Endothelial cell of umbilical vein (primary cell): Measurements from ENCODE around the gene SEBOX. TPM values are rescaled to one million over a fixed set of nuclear protein-coding genes. Genes with fewer than 3 reads are reported as not detected.
"Not testable (repeated sequence)": the region's sequence is repeated elsewhere in the genome, so short reads cannot be mapped to it uniquely, and the experiment has no call there.

ENCODE experiments used
- BruUV-seq: library from RNA; stranded (reverse); fragments of 400-500 nt; replicated peaks from 2 replicates; lab custom pipeline; 2021; lab: Mats Ljungman, UMichigan
- CTCF ChIA-PET: fragments of 300-600, 350-600 bp; sonication (Branson Sonifier 250); formaldehyde crosslinking; loops from one replicate; lab custom pipeline; 2021; ENCODE audit warnings: antibody characterized with exemption, inconsistent platforms; lab: Charles Lee
- POLR2A ChIA-PET: fragments of 300-600, 350-600 bp; sonication (Branson Sonifier 250); formaldehyde crosslinking; loops from one replicate; lab custom pipeline; 2021; ENCODE audit warnings: antibody characterized with exemption, inconsistent platforms; lab: Charles Lee
- DNase-seq: peaks from one replicate; pipeline ENCODE4 v3.0.0-alpha.2; 2011; ENCODE audit warnings: low read depth, low spot score
- FAIRE-seq: peaks from 2 replicates; lab custom pipeline; 2011; peaks lifted over from hg19 to GRCh38; lab: Jason Lieb, UNC
- H2AFZ ChIP-seq: 2 replicates; pipeline ENCODE4 v1.6.0; 2012; ENCODE audit warnings: low read depth, low read length, control low read depth, inconsistent platforms
- H3K27ac ChIP-seq: 2 replicates; pipeline ENCODE4 v1.5.1; 2011; ENCODE audit warnings: low read depth, mild to moderate bottlenecking, control low read depth, low read length, moderate library complexity; ENCODE audit not compliant: insufficient read depth
- H3K27me3 ChIP-seq, 2 experiments: 2 replicates each; pipeline versions ENCODE4 v1.6.0 to v1.6.1; 2011; ENCODE audit warnings: low read length in 2 of 2, mixed read lengths in 1 of 2; ENCODE audit not compliant: control insufficient read depth in 2 of 2, insufficient read depth in 2 of 2
- H3K36me3 ChIP-seq, 2 experiments: 2 replicates in 1 of 2; 3 replicates in 1 of 2; pipeline ENCODE4 v1.5.1; 2011; ENCODE audit warnings: low read length in 2 of 2, mild to moderate bottlenecking in 1 of 2, moderate library complexity in 1 of 2; ENCODE audit not compliant: control insufficient read depth in 2 of 2, insufficient read depth in 2 of 2; ENCODE audit errors: extremely low read depth in 1 of 2
- H3K4me1 ChIP-seq: 3 replicates; pipeline ENCODE4 v1.5.1; 2011; ENCODE audit warnings: mild to moderate bottlenecking, low read length; ENCODE audit not compliant: control insufficient read depth, insufficient read depth; ENCODE audit errors: extremely low read depth
- H3K4me2 ChIP-seq: 2 replicates; pipeline ENCODE4 v1.6.1; 2011; ENCODE audit warnings: low read length, control low read depth, mixed read lengths; ENCODE audit not compliant: insufficient read depth
- H3K4me3 ChIP-seq, 3 experiments: fragments of 200-600 bp in 1 of 3; sonication (generic), shearing (Covaris generic) in 1 of 3; replicated peaks in 1 of 3; 2 replicates each; pipeline ENCODE4 v1.5.1; 2011 to 2016; ENCODE audit warnings: control low read depth in 3 of 3, low read length in 3 of 3, mild to moderate bottlenecking in 2 of 3, inconsistent platforms in 1 of 3, low read depth in 1 of 3, moderate library complexity in 1 of 3; ENCODE audit not compliant: insufficient read depth in 1 of 3
- H3K79me2 ChIP-seq: 2 replicates; pipeline ENCODE4 v1.6.0; 2012; ENCODE audit warnings: low read length, inconsistent platforms; ENCODE audit not compliant: control insufficient read depth, insufficient read depth
- H3K9ac ChIP-seq: replicated peaks from 2 replicates; pipeline ENCODE3; 2011; ENCODE audit warnings: low read length, control low read depth; ENCODE audit not compliant: insufficient read depth; ENCODE audit errors: extremely low read depth
- H3K9me1 ChIP-seq: replicated peaks from 3 replicates; pipeline ENCODE4 v1.6.0; 2011; ENCODE audit warnings: mild to moderate bottlenecking, low read length; ENCODE audit not compliant: control insufficient read depth, insufficient read depth; ENCODE audit errors: extremely low read depth
- H3K9me3 ChIP-seq: replicated peaks from 2 replicates; pipeline ENCODE4 v1.5.1; 2012; ENCODE audit warnings: low read length, inconsistent platforms; ENCODE audit not compliant: control insufficient read depth, insufficient read depth
- H4K20me1 ChIP-seq: replicated peaks from 2 replicates; pipeline ENCODE3; 2011; ENCODE audit warnings: mild to moderate bottlenecking, low read length; ENCODE audit not compliant: control insufficient read depth, insufficient read depth; ENCODE audit errors: extremely low read depth
- CTCF ChIP-seq, 2 donors: IDR thresholded peaks; 1 replicate in 1 of 2; 2 replicates in 1 of 2; pipeline ENCODE4 v1.5.1; 2011; ENCODE audit warnings: low read length in 2 of 2, mild to moderate bottlenecking in 2 of 2, moderate library complexity in 2 of 2, control low read depth in 1 of 2, inconsistent platforms in 1 of 2, low read depth in 1 of 2; ENCODE audit not compliant: insufficient read depth in 1 of 2; ENCODE audit errors: extremely low read depth in 1 of 2
- EZH2 ChIP-seq: IDR thresholded peaks from 2 replicates; pipeline ENCODE4 v1.6.1; 2012; ENCODE audit warnings: borderline replicate concordance, low read depth, mild to moderate bottlenecking, moderate library complexity, low read length, inconsistent platforms; ENCODE audit not compliant: severe bottlenecking
- dilution Hi-C: fragments of 300-500 bp; cut with MboI; formaldehyde crosslinking; loops from one replicate; pipeline ENCODE4 v1.15.0; 2019; ENCODE audit warnings: low sequenced_read_pairs; ENCODE audit not compliant: extremely low pct_ligation_motif_present
- intact Hi-C: fragments of 100-400 bp; cut with micrococcal nuclease; formaldehyde crosslinking; loops from one replicate; pipeline ENCODE4 v1.10.0; 2022
- polyA plus RNA-seq, 4 experiments: library from polyadenylated mRNA; depleted of rRNA in 3 of 4; stranded (reverse) in 3 of 4; unstranded in 1 of 4; fragments of >200 nt; gene quantifications; 2 replicates each; pipeline versions ENCODE4 v1.2.1 to v1.2.3, GENCODE V29; 2011 to 2012; ENCODE audit warnings: missing spikeins in 1 of 4
- total RNA-seq: library from RNA; stranded (reverse); gene quantifications from 2 replicates; pipeline ENCODE4 v1.2.3, GENCODE V29; 2021

SEBOX gene
- total and polyA plus RNA-seq, 2 donors (not counting 3 experiments of a cell fraction or from before 2014, with no cell fraction given), result not detected

GRCh38 chr17:28339431-28339830, 25.6 kb downstream of the SEBOX start:
- H3K4me1 ChIP-seq, result peaks cover 32% of the 10 kb centered on the region
- H3K27me3 ChIP-seq, result no peaks in the 10 kb centered on the region
- no peak for TF ChIP-seq CTCF (IDR thresholded peaks at IDR 0.05; ENCODE audit: extremely low read depth in 1 of 2, insufficient read depth in 1 of 2, low read depth in 1 of 2, low read length in 2 of 2)
- TF ChIP-seq EZH2, result no peak
- no peak for DNase-seq
- no peaks in the 10 kb centered on the region for H3K9me3 ChIP-seq
- dilution Hi-C loops, result no loop called here
- FAIRE-seq, result no peak
- no peaks in the 10 kb centered on the region for H3K9me1 ChIP-seq
- H3K36me3 ChIP-seq, result peaks cover 16 to 45% of the 10 kb centered on the region in 2 experiments
- peak overlapping the region; percentile 86 for H3K27ac ChIP-seq
- ChIA-PET CTCF (interaction anchor here (2.6 kb wide), 2 partner anchors 7 to 77 kb away, joined by 10 to 18 read pairs; no protein-coding TSS in a partner anchor), POLR2A (no interaction called here)
- no peaks in the 10 kb centered on the region for H4K20me1 ChIP-seq
- H3K4me3 ChIP-seq, result no peak overlapping the region
- no peak overlapping the region for H3K4me2 ChIP-seq
- H2AFZ ChIP-seq, result no peak overlapping the region
- no TSS peak for BruUV-seq
- H3K9ac ChIP-seq, result no peak overlapping the region
- peaks cover 41% of the 10 kb centered on the region for H3K79me2 ChIP-seq
- intact Hi-C loops, result loop anchor here (5.0 kb wide), 1 partner anchor 297 kb away; the partner anchor contains the start of gene NLK

GRCh38 chr17:28338769-28339212, 26.2 kb downstream of the SEBOX start:
- ChIA-PET POLR2A (interaction anchor here (0.7 kb wide), 1 partner anchor 15 kb away, joined by 3 read pairs; no protein-coding TSS in a partner anchor), CTCF (interaction anchor here (2.6 kb wide), 2 partner anchors 8 to 78 kb away, joined by 10 to 18 read pairs; no protein-coding TSS in a partner anchor)
- Histone ChIP-seq H3K79me2 (peaks cover 48% of the 10 kb centered on the region), H3K9ac (peak overlapping the region; percentile 17), H3K27ac (peak overlapping the region; percentile 86), H3K36me3 (peaks cover 14 to 39% of the 10 kb centered on the region in 2 experiments), H3K4me2 (peak overlapping the region; percentile 65), H3K4me1 (peaks cover 39% of the 10 kb centered on the region)
- dilution Hi-C loops, H3K27me3 ChIP-seq, H3K4me3 ChIP-seq, DNase-seq, H3K9me3 ChIP-seq, H2AFZ ChIP-seq, H4K20me1 ChIP-seq, FAIRE-seq, H3K9me1 ChIP-seq, BruUV-seq: not testable (repeated sequence)
- intact Hi-C loops, result loop anchor here (5.0 kb wide), 1 partner anchor 296 kb away; the partner anchor contains the start of gene NLK
